Karpas-422 (cell line): ENCODE results near the gene SORBS1. TPM values are rescaled to one million over a fixed set of nuclear protein-coding genes. Genes with fewer than 3 reads are reported as not detected.

Source experiments
- DNase-seq: peaks from one replicate; pipeline ENCODE4 v3.0.0-alpha.2; 2015
- H2AFZ ChIP-seq: fragments of 200-600 bp; sonication (generic); 2 replicates; pipeline ENCODE4 v1.6.1; 2014; ENCODE audit warnings: antibody characterized with exemption, low read length, mixed read lengths
- H3K27ac ChIP-seq: fragments of 200-600 bp; sonication (generic); 2 replicates; pipeline ENCODE4 v1.5.1; 2014; ENCODE audit warnings: mild to moderate bottlenecking, low read length, moderate library complexity
- H3K27me3 ChIP-seq: fragments of 200-600 bp; sonication (generic); 2 replicates; pipeline ENCODE4 v1.6.1; 2014; ENCODE audit warnings: low read length, mixed read lengths
- H3K36me3 ChIP-seq: fragments of 200-600 bp; sonication (generic); 2 replicates; pipeline ENCODE4 v1.6.1; 2014; ENCODE audit warnings: low read length, mixed read lengths; ENCODE audit not compliant: insufficient read depth
- H3K4me1 ChIP-seq: fragments of 200-600 bp; sonication (generic); 2 replicates; pipeline ENCODE4 v1.6.1; 2014; ENCODE audit warnings: mild to moderate bottlenecking, low read length, mixed read lengths
- H3K4me2 ChIP-seq: fragments of 200-600 bp; sonication (generic); 2 replicates; pipeline ENCODE4 v1.6.1; 2014; ENCODE audit warnings: low read length, low read depth, mild to moderate bottlenecking; ENCODE audit not compliant: poor library complexity, severe bottlenecking
- H3K4me3 ChIP-seq: fragments of 200-600 bp; sonication (generic); 2 replicates; pipeline ENCODE4 v1.5.1; 2014; ENCODE audit warnings: mild to moderate bottlenecking, antibody characterized with exemption, low read length, mixed read lengths
- H3K79me2 ChIP-seq: fragments of 200-600 bp; sonication (generic); 2 replicates; pipeline ENCODE4 v1.6.1; 2014; ENCODE audit warnings: mild to moderate bottlenecking, low read length, mixed read lengths
- H3K9ac ChIP-seq: fragments of 200-600 bp; sonication (generic); 2 replicates; pipeline ENCODE4 v1.6.0; 2014; ENCODE audit warnings: low read length
- H3K9me2 ChIP-seq: fragments of 200-600 bp; sonication (generic), shearing (Covaris generic); replicated peaks from 2 replicates; pipeline ENCODE4 v1.6.0; 2014; ENCODE audit warnings: mild to moderate bottlenecking, low read length, moderate library complexity; ENCODE audit not compliant: insufficient read depth
- H3K9me3 ChIP-seq: fragments of 300-700, 200-600 bp; sonication (generic); 2 replicates; pipeline ENCODE4 v1.6.1; 2014; ENCODE audit warnings: low read length, mixed read lengths
- H4K20me1 ChIP-seq: fragments of 200-600 bp; sonication (generic); 2 replicates; pipeline ENCODE4 v1.6.1; 2014; ENCODE audit warnings: mild to moderate bottlenecking, antibody characterized with exemption, low read length, low read depth; ENCODE audit not compliant: insufficient read depth
- total RNA-seq: library from RNA; depleted of rRNA; stranded (reverse); fragments of >200 nt; shearing (Covaris generic); gene quantifications from 2 replicates; pipeline ENCODE4 v1.2.3, GENCODE V29; 2014; ENCODE audit warnings: low replicate concordance

The SORBS1 gene
- total RNA-seq, 1 experiment from 2014 or later, result 0.15 TPM

- Histone ChIP-seq H3K27ac (no peak overlapping the region), H4K20me1 (no peaks in the 10 kb centered on the region), H3K27me3 (no peaks in the 10 kb centered on the region), H2AFZ (no peak overlapping the region), H3K4me3 (no peak overlapping the region), H3K9me3 (no peaks in the 10 kb centered on the region), H3K36me3 (no peaks in the 10 kb centered on the region), H3K4me2 (no peak overlapping the region), H3K79me2 (no peaks in the 10 kb centered on the region), H3K9me2 (no peaks in the 10 kb centered on the region), H3K4me1 (no peaks in the 10 kb centered on the region), H3K9ac (no peak overlapping the region)
- no peak for DNase-seq
Observed at GRCh38 chr10:95459446-95460045, 101.6 kb downstream of the SORBS1 start.

DNA sequence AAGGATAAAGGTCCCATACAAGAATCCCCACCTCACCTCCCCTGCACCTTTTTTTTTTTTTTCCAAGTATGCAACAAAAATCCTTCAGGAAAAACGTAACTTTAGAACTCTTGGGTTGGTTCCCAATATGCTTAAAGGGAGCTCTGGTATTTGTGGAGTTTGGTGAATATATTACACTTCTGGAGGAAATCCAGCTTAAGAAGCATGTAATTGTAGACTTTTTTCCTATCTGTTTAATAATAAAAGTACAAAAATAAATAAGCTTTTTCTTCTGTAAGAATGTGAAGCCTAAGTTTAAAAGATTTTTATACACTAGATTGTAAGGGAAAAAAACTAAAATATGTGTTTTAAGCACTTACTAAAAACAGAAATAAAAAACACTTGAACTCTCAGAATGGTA, 102.3 kb downstream of the SORBS1 start:
- Histone ChIP-seq H4K20me1 (no peaks in the 10 kb centered on the region), H2AFZ (no peak overlapping the region)
- DNase-seq, result no peak

DNA sequence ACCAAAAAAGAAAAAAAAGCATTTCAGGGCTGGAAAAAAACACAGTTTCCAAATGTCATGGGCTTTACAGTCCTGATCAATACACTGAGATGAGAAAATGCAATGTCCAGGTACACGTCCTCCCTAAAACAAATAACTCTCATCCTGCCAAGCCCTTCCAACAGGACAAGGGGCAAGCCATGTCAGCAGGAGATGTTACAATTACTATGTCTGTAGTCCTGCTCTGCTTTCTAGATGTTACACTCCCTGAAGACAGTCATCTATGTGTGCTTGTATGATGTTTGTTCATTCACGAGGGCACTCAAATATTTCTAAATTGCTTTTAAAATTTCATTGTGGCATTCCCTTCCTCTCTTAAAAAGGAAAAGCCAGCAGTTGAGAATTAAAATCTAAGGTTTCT, 103.2 kb downstream of the SORBS1 start:
- H3K9me2 ChIP-seq, result no peaks in the 10 kb centered on the region
- no peak overlapping the region for H3K9ac ChIP-seq
- no peaks in the 10 kb centered on the region for H3K9me3 ChIP-seq
- H3K27ac ChIP-seq, result no peak overlapping the region
- no peaks in the 10 kb centered on the region for H3K36me3 ChIP-seq
- no peaks in the 10 kb centered on the region for H3K27me3 ChIP-seq
- no peaks in the 10 kb centered on the region for H3K79me2 ChIP-seq
- no peak for DNase-seq
- no peak overlapping the region for H2AFZ ChIP-seq
- no peak overlapping the region for H3K4me2 ChIP-seq
- H3K4me1 ChIP-seq, result no peaks in the 10 kb centered on the region
- no peaks in the 10 kb centered on the region for H4K20me1 ChIP-seq
- no peak overlapping the region for H3K4me3 ChIP-seq

More for the DNA sequence above, 102.3 kb downstream of the SORBS1 start:
- Histone ChIP-seq H3K36me3 (no peaks in the 10 kb centered on the region), H3K4me1 (no peaks in the 10 kb centered on the region), H3K79me2 (no peaks in the 10 kb centered on the region), H3K9me3 (no peaks in the 10 kb centered on the region), H3K27me3 (no peaks in the 10 kb centered on the region), H3K27ac (no peak overlapping the region), H3K9ac (no peak overlapping the region), H3K4me2 (no peak overlapping the region), H3K9me2 (no peaks in the 10 kb centered on the region), H3K4me3 (no peak overlapping the region)

DNA sequence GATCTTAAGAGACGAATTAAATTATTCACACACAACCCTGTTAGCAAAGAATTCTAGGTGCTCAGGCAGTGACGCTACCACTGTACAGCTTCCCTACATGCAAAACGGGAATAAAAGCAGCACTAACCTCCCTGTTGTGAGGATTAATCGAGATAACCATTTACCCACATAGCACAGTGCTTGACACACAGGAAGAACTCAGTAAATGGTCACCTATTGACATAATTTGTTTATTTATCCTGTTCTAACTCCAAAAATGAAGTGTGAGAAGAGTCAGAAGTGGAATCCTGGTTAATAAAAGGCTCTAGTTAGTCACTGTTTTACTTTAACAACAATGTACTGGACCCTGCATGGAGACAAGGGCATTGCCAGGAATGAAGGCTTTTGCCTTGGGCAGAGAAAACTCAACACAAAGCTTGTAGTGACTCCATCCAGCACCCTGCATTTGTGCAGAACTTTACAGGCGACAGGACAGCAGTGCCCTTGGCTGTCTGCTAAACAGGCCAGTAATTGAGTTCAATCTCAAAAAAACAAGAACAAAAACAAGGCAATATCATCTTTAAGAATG, 103.8 kb downstream of the SORBS1 start:
- no peak overlapping the region for H2AFZ ChIP-seq
- no peak for DNase-seq
- no peaks in the 10 kb centered on the region for H3K79me2 ChIP-seq
- no peak overlapping the region for H3K9ac ChIP-seq
- no peaks in the 10 kb centered on the region for H3K9me3 ChIP-seq
- H3K36me3 ChIP-seq, result no peaks in the 10 kb centered on the region
- no peak overlapping the region for H3K4me2 ChIP-seq
- H3K9me2 ChIP-seq, result no peaks in the 10 kb centered on the region
- no peaks in the 10 kb centered on the region for H3K4me1 ChIP-seq
- H3K4me3 ChIP-seq, result no peak overlapping the region
- H4K20me1 ChIP-seq, result no peaks in the 10 kb centered on the region
- H3K27me3 ChIP-seq, result no peaks in the 10 kb centered on the region
- no peak overlapping the region for H3K27ac ChIP-seq

- Histone ChIP-seq H3K27ac (no peak overlapping the region), H2AFZ (no peak overlapping the region), H3K79me2 (no peaks in the 10 kb centered on the region), H3K36me3 (no peaks in the 10 kb centered on the region), H3K9me3 (no peaks in the 10 kb centered on the region), H3K4me2 (no peak overlapping the region), H3K27me3 (no peaks in the 10 kb centered on the region), H3K9ac (no peak overlapping the region), H3K9me2 (no peaks in the 10 kb centered on the region), H4K20me1 (no peaks in the 10 kb centered on the region), H3K4me3 (no peak overlapping the region), H3K4me1 (no peaks in the 10 kb centered on the region)
- no peak for DNase-seq
Observed at GRCh38 chr10:95456516-95456915, 104.7 kb downstream of the SORBS1 start.

DNA sequence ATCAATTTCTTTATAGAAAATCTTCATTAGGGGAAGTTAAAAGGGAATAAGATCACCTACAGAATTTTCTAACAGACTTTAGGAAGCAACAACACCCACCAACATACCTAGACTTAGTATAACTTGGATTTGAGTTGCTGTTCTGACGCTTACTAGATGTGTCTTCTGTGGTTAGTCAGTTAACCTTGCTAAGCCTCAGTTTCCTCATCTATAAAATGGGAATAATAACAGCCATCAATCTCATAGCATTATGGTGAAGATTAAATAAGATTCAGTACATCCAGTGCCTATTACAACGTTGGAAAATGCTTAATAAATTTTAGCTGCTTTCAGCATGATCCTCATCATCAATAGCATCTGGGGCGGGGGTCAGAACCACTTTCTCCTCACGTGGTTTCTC, 106.2 kb downstream of the SORBS1 start:
- H3K27me3 ChIP-seq, result no peaks in the 10 kb centered on the region
- no peak overlapping the region for H3K4me2 ChIP-seq
- H3K9me2 ChIP-seq, result no peaks in the 10 kb centered on the region
- DNase-seq, result no peak
- no peak overlapping the region for H3K9ac ChIP-seq
- H3K9me3 ChIP-seq, result no peaks in the 10 kb centered on the region
- no peaks in the 10 kb centered on the region for H3K79me2 ChIP-seq
- no peak overlapping the region for H3K4me3 ChIP-seq
- H3K27ac ChIP-seq, result no peak overlapping the region
- H4K20me1 ChIP-seq, result no peaks in the 10 kb centered on the region
- no peaks in the 10 kb centered on the region for H3K36me3 ChIP-seq
- no peak overlapping the region for H2AFZ ChIP-seq
- H3K4me1 ChIP-seq, result no peaks in the 10 kb centered on the region

DNA sequence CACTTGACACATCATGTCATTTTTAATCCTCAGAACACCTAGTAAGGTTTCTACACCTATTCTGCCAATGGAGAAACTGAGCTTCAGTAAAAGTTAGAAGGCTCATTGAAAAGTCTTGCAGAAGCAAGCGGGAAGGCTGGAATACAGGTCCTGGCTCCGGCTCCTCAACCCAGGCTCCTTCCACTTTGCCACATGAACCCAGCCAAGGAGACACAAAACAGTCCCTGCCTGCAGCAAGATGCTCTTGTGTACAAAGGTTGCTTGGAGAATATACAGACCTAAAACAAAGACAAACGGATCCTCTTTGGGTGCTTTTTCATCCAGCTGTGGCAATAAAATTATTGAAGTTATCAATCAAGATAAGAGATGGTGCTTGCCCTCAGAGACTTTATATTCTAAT, 106.8 kb downstream of the SORBS1 start:
- Histone ChIP-seq H3K9ac (no peak overlapping the region), H3K27ac (no peak overlapping the region), H3K27me3 (no peaks in the 10 kb centered on the region), H2AFZ (no peak overlapping the region), H3K4me2 (no peak overlapping the region), H3K9me3 (no peaks in the 10 kb centered on the region), H3K36me3 (no peaks in the 10 kb centered on the region), H4K20me1 (no peaks in the 10 kb centered on the region), H3K4me3 (no peak overlapping the region), H3K79me2 (no peaks in the 10 kb centered on the region), H3K9me2 (no peaks in the 10 kb centered on the region), H3K4me1 (no peaks in the 10 kb centered on the region)
- no peak for DNase-seq

DNA sequence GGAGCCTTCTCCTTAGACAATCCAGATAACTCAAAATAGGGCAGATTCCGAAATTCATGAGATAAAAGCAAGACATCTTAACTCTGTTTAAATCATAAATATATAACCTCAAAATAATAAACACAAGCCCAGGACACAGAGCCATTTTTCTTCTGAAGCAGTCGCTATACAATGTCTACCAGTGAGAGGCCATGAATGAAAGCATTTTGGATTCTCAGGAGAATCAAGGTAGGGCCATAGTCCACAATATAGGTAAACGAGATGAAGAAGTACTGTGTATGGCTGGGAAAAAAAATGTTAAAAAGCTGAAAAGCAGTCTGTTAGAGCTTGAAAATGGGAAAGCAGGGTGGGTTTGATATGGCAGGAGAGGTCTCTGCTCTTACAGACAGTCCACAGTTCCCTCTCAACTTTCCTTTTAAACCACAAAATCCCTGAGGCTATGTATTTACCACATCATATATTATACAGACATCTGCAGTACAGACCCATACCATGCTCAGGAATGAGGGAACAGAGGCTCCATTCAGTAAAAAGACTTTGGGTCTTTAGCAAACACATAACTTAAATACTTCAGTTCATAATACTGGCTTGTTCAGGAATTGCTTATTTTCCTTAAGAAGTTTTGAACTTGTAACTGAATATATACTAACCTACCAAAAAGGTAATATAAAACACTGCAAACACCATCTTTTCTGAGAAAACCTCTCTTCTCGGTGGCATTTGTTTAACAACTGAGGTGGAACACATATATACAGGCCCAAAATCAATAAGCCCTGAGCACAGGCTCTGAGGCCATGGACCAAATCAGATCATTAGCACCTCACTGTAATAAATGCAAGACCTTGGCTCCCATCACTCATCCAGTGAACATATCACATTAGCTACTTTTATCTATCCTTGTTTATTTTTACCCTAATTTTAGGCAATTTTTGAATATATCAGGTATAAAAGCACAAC, 109.3 kb downstream of the SORBS1 start:
- no peak overlapping the region for H3K27ac ChIP-seq
- no peaks in the 10 kb centered on the region for H4K20me1 ChIP-seq
- H3K27me3 ChIP-seq, result no peaks in the 10 kb centered on the region
- no peak overlapping the region for H3K4me2 ChIP-seq
- no peak for DNase-seq
- H3K9ac ChIP-seq, result no peak overlapping the region
- H3K4me3 ChIP-seq, result no peak overlapping the region
- H3K4me1 ChIP-seq, result no peaks in the 10 kb centered on the region
- no peaks in the 10 kb centered on the region for H3K9me2 ChIP-seq
- H3K36me3 ChIP-seq, result no peaks in the 10 kb centered on the region
- H3K79me2 ChIP-seq, result no peaks in the 10 kb centered on the region
- H3K9me3 ChIP-seq, result no peaks in the 10 kb centered on the region
- H2AFZ ChIP-seq, result no peak overlapping the region
